Kidney epithelial cell (primary cell): ENCODE data around the gene CMTR1. TPM values are rescaled to one million over a fixed set of nuclear protein-coding genes. Genes with fewer than 3 reads are reported as not detected.
"Not testable (repeated sequence)": the region's sequence is repeated elsewhere in the genome, so short reads cannot be mapped to it uniquely, and the experiment has no call there.

ENCODE experiments used
- DNase-seq: peaks from one replicate; pipeline ENCODE4 v3.0.0-alpha.2; 2010; ENCODE audit warnings: low read depth
- H3K27me3 ChIP-seq: 2 replicates; pipeline ENCODE4 v1.6.0; 2011; ENCODE audit warnings: low read length; ENCODE audit not compliant: control insufficient read depth, insufficient read depth
- H3K36me3 ChIP-seq: 2 replicates; pipeline ENCODE4 v1.5.1; 2011; ENCODE audit warnings: low read length; ENCODE audit not compliant: control insufficient read depth, insufficient read depth
- H3K4me3 ChIP-seq: 2 replicates; pipeline ENCODE4 v1.5.1; 2011; ENCODE audit warnings: low read depth, mild to moderate bottlenecking, control low read depth, low read length
- CTCF ChIP-seq: IDR thresholded peaks from 2 replicates; pipeline ENCODE4 v1.5.1; 2011; ENCODE audit warnings: mild to moderate bottlenecking, moderate library complexity, low read length, control low read depth, inconsistent platforms; ENCODE audit not compliant: insufficient read depth, poor library complexity, severe bottlenecking
- total RNA-seq: library from RNA; depleted of rRNA; stranded (reverse); fragments of >200 nt; gene quantifications from 2 replicates; pipeline ENCODE4 v1.2.3, GENCODE V29; 2015

Gene CMTR1
- total RNA-seq, 1 donor from 2014 or later: 22.9 TPM

DNA sequence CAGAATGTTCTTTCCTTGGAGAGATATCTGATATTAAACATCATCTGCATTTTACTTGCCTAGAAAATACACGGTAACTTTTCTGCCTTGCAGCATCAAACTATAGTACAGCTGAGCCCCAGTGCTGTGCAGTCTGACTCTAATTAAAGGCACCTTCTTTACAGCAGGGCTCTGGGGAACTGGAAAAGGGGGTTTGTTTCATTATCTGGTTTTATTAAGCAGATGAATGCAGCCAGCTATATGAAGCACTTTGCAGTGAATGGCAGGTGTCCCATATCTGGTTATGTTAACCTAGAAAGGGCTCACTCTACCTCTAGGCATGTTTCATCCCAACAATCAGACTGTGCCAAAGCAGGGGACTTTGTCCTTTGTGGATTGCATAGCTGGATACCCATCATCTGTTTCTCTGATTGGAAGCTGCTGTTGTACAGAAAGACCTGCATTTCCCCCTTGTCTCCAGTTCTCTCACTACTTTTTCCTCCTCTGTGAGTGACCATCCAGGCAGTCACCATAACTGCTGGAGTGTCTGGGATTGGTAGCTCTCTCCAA, 39.6 kb upstream of the CMTR1 start:
- Histone ChIP-seq H3K36me3 (peaks cover 1% of the 10 kb centered on the region), H3K27me3 (no peaks in the 10 kb centered on the region), H3K4me3 (no peak overlapping the region)
- no peak for DNase-seq
- TF ChIP-seq CTCF: no peak

DNA sequence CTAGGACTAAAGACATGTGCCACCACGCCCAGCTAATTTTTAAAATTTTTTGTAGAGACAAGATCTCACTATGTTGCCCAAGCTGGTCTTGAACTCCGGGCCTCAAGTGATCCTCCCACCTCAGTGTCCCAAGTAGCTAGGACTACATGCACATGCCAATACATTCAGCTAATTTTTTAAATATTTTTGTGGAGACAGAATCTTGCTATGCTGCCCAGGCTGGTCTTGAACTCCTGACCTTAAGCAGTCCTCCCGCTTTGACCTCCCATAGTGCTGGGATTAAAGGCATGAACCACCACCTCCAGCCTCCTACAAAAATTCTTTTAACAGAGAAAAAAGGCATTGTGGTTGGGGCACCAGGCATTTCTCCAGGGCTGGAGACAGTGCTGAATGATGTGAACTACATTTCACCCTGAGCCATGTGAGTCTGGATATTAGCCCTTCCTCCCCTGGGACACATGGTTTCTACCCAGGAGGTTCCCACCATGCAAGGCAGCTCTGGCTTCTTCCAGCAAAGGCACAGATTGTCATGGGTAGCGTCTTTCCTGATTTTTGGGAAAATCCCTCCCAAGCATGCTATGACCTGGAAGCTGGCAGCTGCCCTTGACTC, 36.3 kb upstream of the CMTR1 start:
- H3K4me3 ChIP-seq: no peak overlapping the region
- no peaks in the 10 kb centered on the region for H3K27me3 ChIP-seq
- peaks cover 1% of the 10 kb centered on the region for H3K36me3 ChIP-seq
- TF ChIP-seq CTCF: no peak
- no peak for DNase-seq

DNA sequence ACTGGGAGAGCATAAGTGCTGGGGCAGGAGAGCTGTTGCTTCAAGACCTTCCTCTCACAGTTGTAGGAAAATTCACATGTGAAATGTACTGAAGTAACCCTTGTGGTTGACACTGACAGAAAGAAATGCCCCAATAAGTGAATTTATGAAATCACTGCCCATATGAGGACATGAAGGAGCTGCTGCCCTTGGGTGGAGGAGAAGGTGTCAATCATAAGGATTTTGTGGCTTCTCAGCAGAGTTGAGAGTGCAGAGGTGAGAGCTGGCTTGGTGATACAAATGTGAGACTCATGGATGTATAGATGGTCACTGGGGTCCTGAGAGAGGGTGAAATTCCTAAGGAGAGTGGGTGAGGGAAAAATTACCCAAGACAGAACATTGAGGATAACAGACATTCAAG, 33.9 kb upstream of the CMTR1 start:
- Histone ChIP-seq H3K27me3 (no peaks in the 10 kb centered on the region), H3K36me3 (no peaks in the 10 kb centered on the region), H3K4me3 (no peak overlapping the region)
- TF ChIP-seq CTCF: no peak
- no peak for DNase-seq

- no peaks in the 10 kb centered on the region for H3K36me3 ChIP-seq
- TF ChIP-seq CTCF: no peak
- H3K27me3 ChIP-seq: no peaks in the 10 kb centered on the region
- no peak for DNase-seq
- no peak overlapping the region for H3K4me3 ChIP-seq
Measured at GRCh38 chr6:37399795-37400490, 33.1 kb upstream of the CMTR1 start.

- H3K36me3 ChIP-seq, DNase-seq, H3K27me3 ChIP-seq, H3K4me3 ChIP-seq: not testable (repeated sequence)
Measured at GRCh38 chr6:37401658-37402057, 31.4 kb upstream of the CMTR1 start.

- no peak for TF ChIP-seq CTCF
- H3K4me3 ChIP-seq: no peak overlapping the region
- H3K36me3 ChIP-seq: no peaks in the 10 kb centered on the region
- DNase-seq: no peak
- no peaks in the 10 kb centered on the region for H3K27me3 ChIP-seq
Measured at GRCh38 chr6:37406726-37407341, 26.2 kb upstream of the CMTR1 start.
